H1 (cell line): ENCODE results near the gene ARHGEF10L. TPM values are rescaled to one million over a fixed set of nuclear protein-coding genes. Genes with fewer than 3 reads are reported as not detected.
A peak's percentile ranks its signal among the peaks of the same experiment; 100 is the strongest.

ENCODE experiments used
- CTCF ChIA-PET: fragments of 300-600 bp; sonication (Branson Sonifier 250); formaldehyde crosslinking; loops from one replicate; lab custom pipeline; 2021; ENCODE audit not compliant: partially characterized antibody; lab: Charles Lee
- POLR2A ChIA-PET: fragments of 300-600 bp; sonication (Branson Sonifier 250); formaldehyde crosslinking; loops from one replicate; lab custom pipeline; 2021; ENCODE audit warnings: inconsistent platforms; ENCODE audit not compliant: partially characterized antibody; lab: Charles Lee
- DNase-seq, 2 experiments: peaks; one replicate each; pipeline versions ENCODE4 v3.0.0 to v3.0.0-alpha.2; 2010 to 2022; ENCODE audit warnings: low spot score in 2 of 2, low read depth in 1 of 2, mixed read lengths in 1 of 2
- FAIRE-seq: peaks from 2 replicates; lab custom pipeline; 2011; peaks lifted over from hg19 to GRCh38; lab: Jason Lieb, UNC
- H2AFZ ChIP-seq: 2 replicates; pipeline ENCODE4 v1.8.1; 2012; ENCODE audit warnings: low read length, inconsistent platforms
- H2AK5ac ChIP-seq: 2 replicates; pipeline ENCODE4 v1.6.1; 2013; ENCODE audit warnings: low read depth, low read length
- H2BK120ac ChIP-seq: replicated peaks from 2 replicates; pipeline ENCODE3; 2013; ENCODE audit warnings: low read depth, low read length, inconsistent platforms
- H2BK12ac ChIP-seq: 2 replicates; pipeline ENCODE4 v1.6.1; 2013; ENCODE audit warnings: low read depth, low read length
- H2BK15ac ChIP-seq: 2 replicates; pipeline ENCODE4 v1.6.1; 2013; ENCODE audit warnings: low read length
- H2BK20ac ChIP-seq: 2 replicates; pipeline ENCODE4 v1.6.1; 2013; ENCODE audit warnings: low read length
- H2BK5ac ChIP-seq: 2 replicates; pipeline ENCODE4 v1.6.1; 2013; ENCODE audit warnings: low read depth, low read length
- H3K14ac ChIP-seq: 2 replicates; pipeline ENCODE4 v1.6.1; 2013; ENCODE audit warnings: inconsistent platforms; ENCODE audit not compliant: insufficient read length
- H3K18ac ChIP-seq: 2 replicates; pipeline ENCODE4 v1.6.1; 2013; ENCODE audit warnings: low read length; ENCODE audit errors: extremely low read depth
- H3K23ac ChIP-seq: 2 replicates; pipeline ENCODE4 v1.6.1; 2013; ENCODE audit warnings: inconsistent platforms; ENCODE audit not compliant: insufficient read length
- H3K23me2 ChIP-seq: 2 replicates; pipeline ENCODE4 v1.6.1; 2013; ENCODE audit warnings: low read depth, low read length
- H3K27ac ChIP-seq: 2 replicates; pipeline ENCODE4 v1.6.1; 2011; ENCODE audit warnings: low read depth, low read length, inconsistent platforms
- H3K27me3 ChIP-seq, 4 experiments: replicated peaks in 1 of 4; 1 replicate in 1 of 4; 2 replicates in 3 of 4; pipeline versions ENCODE4 v1.6.1 to v1.8.1; 2011 to 2013; ENCODE audit warnings: low read length in 3 of 4, mild to moderate bottlenecking in 3 of 4, inconsistent platforms in 2 of 4, mixed read lengths in 2 of 4, moderate library complexity in 1 of 4; ENCODE audit not compliant: control insufficient read depth in 3 of 4, insufficient read depth in 3 of 4; ENCODE audit errors: extremely low read depth in 1 of 4
- H3K36me3 ChIP-seq, 4 experiments: 2 replicates each; pipeline versions ENCODE4 v1.6.1 to v1.8.1; 2011 to 2013; ENCODE audit warnings: mild to moderate bottlenecking in 4 of 4, low read length in 3 of 4, moderate library complexity in 2 of 4, control low read depth in 1 of 4, inconsistent platforms in 1 of 4; ENCODE audit not compliant: insufficient read depth in 4 of 4, control insufficient read depth in 2 of 4
- H3K4ac ChIP-seq: replicated peaks from 2 replicates; pipeline ENCODE3; 2013; ENCODE audit warnings: low read length, low read depth, mixed read lengths, inconsistent platforms; ENCODE audit not compliant: insufficient read length
- H3K4me1 ChIP-seq, 4 experiments: replicated peaks in 1 of 4; 1 replicate in 1 of 4; 2 replicates in 3 of 4; pipeline versions ENCODE4 v1.6.1 to v1.8.1; 2011 to 2013; ENCODE audit warnings: low read length in 3 of 4, inconsistent platforms in 2 of 4, mixed read lengths in 1 of 4; ENCODE audit not compliant: insufficient read depth in 4 of 4, control insufficient read depth in 3 of 4
- H3K4me2 ChIP-seq, 2 experiments: 2 replicates each; pipeline versions ENCODE4 v1.6.1 to v1.8.1; 2011 to 2013; ENCODE audit warnings: low read depth in 2 of 2, low read length in 2 of 2, control low read depth in 1 of 2, inconsistent platforms in 1 of 2, mild to moderate bottlenecking in 1 of 2; ENCODE audit not compliant: insufficient read depth in 1 of 2
- H3K4me3 ChIP-seq, 4 experiments: fragments of 200-600, 300-600 bp in 1 of 4; sonication (generic), shearing (Covaris generic), sonication (Bioruptor Twin) in 1 of 4; 2 replicates each; pipeline versions ENCODE4 v1.5.1 to v1.8.1; 2011 to 2016; ENCODE audit warnings: low read length in 4 of 4, low read depth in 3 of 4, control low read depth in 2 of 4, inconsistent platforms in 2 of 4, mild to moderate bottlenecking in 2 of 4, mixed read lengths in 1 of 4, moderate library complexity in 1 of 4; ENCODE audit not compliant: insufficient read depth in 2 of 4; ENCODE audit errors: extremely low read depth in 1 of 4
- H3K56ac ChIP-seq: replicated peaks from 2 replicates; pipeline ENCODE3; 2013; ENCODE audit warnings: low read depth, mild to moderate bottlenecking, mixed read lengths, low read length, inconsistent platforms; ENCODE audit not compliant: insufficient read length
- H3K79me1 ChIP-seq: 2 replicates; pipeline ENCODE4 v1.6.1; 2013; ENCODE audit warnings: low read depth, low read length, control low read depth
- H3K79me2 ChIP-seq, 2 experiments: 2 replicates each; pipeline versions ENCODE4 v1.6.1 to v1.8.1; 2012 to 2013; ENCODE audit warnings: low read length in 2 of 2, mild to moderate bottlenecking in 2 of 2, inconsistent platforms in 1 of 2; ENCODE audit not compliant: insufficient read depth in 2 of 2, control insufficient read depth in 1 of 2
- H3K9ac ChIP-seq, 4 experiments: replicated peaks in 1 of 4; 1 replicate in 1 of 4; 2 replicates in 3 of 4; pipeline versions ENCODE4 v1.6.1 to v1.8.1; 2011 to 2013; ENCODE audit warnings: low read depth in 3 of 4, low read length in 3 of 4, control low read depth in 2 of 4, mild to moderate bottlenecking in 2 of 4, moderate library complexity in 2 of 4, inconsistent platforms in 1 of 4; ENCODE audit errors: extremely low read depth in 1 of 4
- H3K9me3 ChIP-seq, 2 experiments: 2 replicates each; pipeline versions ENCODE4 v1.6.1 to v1.8.1; 2012 to 2013; ENCODE audit warnings: mild to moderate bottlenecking in 2 of 2, moderate library complexity in 2 of 2, control low read depth in 1 of 2, inconsistent platforms in 1 of 2, low read depth in 1 of 2, low read length in 1 of 2, mixed read lengths in 1 of 2; ENCODE audit not compliant: insufficient read depth in 2 of 2
- H4K20me1 ChIP-seq, 2 experiments: replicated peaks in 1 of 2; 2 replicates each; pipeline versions ENCODE3 to v1.8.1; 2011 to 2013; ENCODE audit warnings: inconsistent platforms in 2 of 2, low read length in 2 of 2, mild to moderate bottlenecking in 1 of 2; ENCODE audit not compliant: insufficient read depth in 2 of 2, control insufficient read depth in 1 of 2
- H4K5ac ChIP-seq: 2 replicates; pipeline ENCODE4 v1.6.1; 2013; ENCODE audit warnings: low read length, low read depth, mixed read lengths, inconsistent platforms; ENCODE audit not compliant: insufficient read length
- H4K8ac ChIP-seq: 2 replicates; pipeline ENCODE4 v1.8.0; 2013; ENCODE audit warnings: mild to moderate bottlenecking, moderate library complexity, low read length, inconsistent platforms; ENCODE audit not compliant: insufficient read depth; ENCODE audit errors: extremely low read depth
- H4K91ac ChIP-seq: replicated peaks from 2 replicates; pipeline ENCODE3; 2013; ENCODE audit warnings: low read length, mixed read lengths, inconsistent platforms; ENCODE audit not compliant: insufficient read length
- ASH2L ChIP-seq: fragments of 200-600, 300-600 bp; sonication (generic); IDR thresholded peaks from one replicate; pipeline ENCODE4 v1.7.1; 2017; ENCODE audit warnings: low read length
- BRCA1 ChIP-seq: IDR thresholded peaks from 2 replicates; pipeline ENCODE4 v1.6.1; 2012; ENCODE audit warnings: low read depth, low read length, improper control_type of control experiment
- CEBPB ChIP-seq: IDR thresholded peaks from 2 replicates; pipeline ENCODE4 v1.6.1; 2012; ENCODE audit warnings: low read depth, low read length
- CTBP2 ChIP-seq: IDR thresholded peaks from 2 replicates; pipeline ENCODE4 v1.7.0; 2011; ENCODE audit warnings: borderline replicate concordance, mild to moderate bottlenecking, moderate library complexity, mixed read lengths, low read length; ENCODE audit not compliant: insufficient read depth, insufficient read length
- PHF8 ChIP-seq: fragments of 200-600 bp; sonication (generic); conservative IDR thresholded peaks from 2 replicates; pipeline ENCODE4 v1.7.1; 2012; ENCODE audit warnings: low read depth, mild to moderate bottlenecking, inconsistent platforms, low read length, moderate library complexity
- POLR2AphosphoS5 ChIP-seq: IDR thresholded peaks from 2 replicates; pipeline ENCODE4 v1.6.1; 2011; ENCODE audit warnings: low read depth, low read length
- RAD21 ChIP-seq, 2 experiments: IDR thresholded peaks in 1 of 2; conservative IDR thresholded peaks in 1 of 2; 2 replicates each; pipeline ENCODE4 v1.6.1; 2011; ENCODE audit warnings: low read depth in 2 of 2, low read length in 2 of 2, improper control_type of control experiment in 1 of 2, inconsistent platforms in 1 of 2, mild to moderate bottlenecking in 1 of 2, moderate library complexity in 1 of 2
- SIX5 ChIP-seq: IDR thresholded peaks from 2 replicates; pipeline ENCODE4 v1.6.1; 2011; ENCODE audit warnings: mild to moderate bottlenecking, low read depth, low read length
- SRF ChIP-seq: IDR thresholded peaks from 2 replicates; pipeline ENCODE4 v1.6.1; 2011; ENCODE audit warnings: mild to moderate bottlenecking, low read depth, low read length, moderate library complexity
- TAF1 ChIP-seq: IDR thresholded peaks from 2 replicates; pipeline ENCODE4 v1.6.1; 2011; ENCODE audit warnings: mild to moderate bottlenecking, low read depth, low read length
- WGBS, 2 experiments: shearing (Covaris generic) in 1 of 2; methylation state at CpG; one replicate each; pipeline versions ENCODE4 v1.1.6 to v1.1.7; 2013 to 2015; ENCODE audit warnings: low lambda C conversion rate in 2 of 2, mixed read lengths in 2 of 2, inconsistent platforms in 1 of 2, low coverage in 1 of 2, missing lambda C conversion rate in 1 of 2; ENCODE audit not compliant: insufficient replicate concordance in 2 of 2, insufficient coverage in 1 of 2, insufficient read length in 1 of 2; ENCODE audit errors: extremely low coverage in 1 of 2, missing lambda C conversion rate in 1 of 2; 5-methylcytosine and 5-hydroxymethylcytosine counted together
- polyA plus RNA-seq, 7 experiments: library from polyadenylated mRNA; depleted of rRNA in 3 of 7; stranded (reverse) in 5 of 7; unstranded in 2 of 7; fragments of >200 nt in 5 of 7; fragments of 200-250 nt in 2 of 7; gene quantifications; 1 replicate in 5 of 7; 2 replicates in 1 of 7; 4 replicates in 1 of 7; pipeline versions ENCODE4 v1.2.1 to v1.2.3, GENCODE V29; 2011 to 2013; ENCODE audit warnings: missing spikeins in 2 of 7, mixed read lengths in 2 of 7
- total RNA-seq: library from RNA; stranded (reverse); fragmentation: NEBNext Ultra II Directional; extraction: Animal tissue kit (Norgen Biotek cat#: 25700); gene quantifications from 2 replicates; pipeline ENCODE4 v1.2.1, GENCODE V29; 2021
- TF ChIP-seq, protein P1 (sequence below): IDR thresholded peaks from 2 replicates; pipeline ENCODE4 v1.6.1; 2011; ENCODE audit warnings: low read depth, mild to moderate bottlenecking, low read length; ENCODE audit not compliant: insufficient read depth
- TF ChIP-seq, protein P2 (sequence below): IDR thresholded peaks from 2 replicates; pipeline ENCODE4 v1.6.1; 2011; ENCODE audit warnings: low read length, improper control_type of control experiment

The ARHGEF10L gene
- total and polyA plus RNA-seq, 2 of the 8 experiments (the other 6 are each of a cell fraction or from before 2014, with no cell fraction given), result 33.6 to 39.6 TPM

DNA sequence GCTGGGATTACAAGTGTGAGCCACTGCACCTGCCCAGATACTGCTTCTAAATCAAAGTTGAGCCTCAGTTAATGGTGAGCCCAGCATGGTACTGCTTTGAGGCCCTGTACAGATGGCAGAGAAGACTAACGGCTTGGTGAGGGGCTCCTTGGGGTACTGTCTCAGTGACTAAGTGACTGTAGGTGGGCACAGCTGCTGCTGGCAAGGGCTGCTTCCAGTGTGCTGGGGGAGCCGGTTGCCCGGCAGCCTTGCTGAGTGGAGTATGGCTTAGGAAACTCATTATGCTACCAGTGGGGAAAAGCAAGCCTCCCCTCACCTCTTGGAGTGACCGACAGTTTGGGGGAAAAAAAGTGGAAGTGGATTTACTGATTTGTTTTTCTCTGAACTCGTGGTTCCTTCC lies 23.6 kb upstream of the ARHGEF10L start:
- Histone ChIP-seq H3K27me3 (no peaks in the 10 kb centered on the region), H3K79me1 (no peaks in the 10 kb centered on the region), H2BK120ac (peak overlapping the region; percentile 24), H2BK12ac (peak overlapping the region; percentile 30; the same call in 1 of the 2 replicates), H2BK5ac (peak overlapping the region; percentile 41; the same call in 1 of the 2 replicates), H3K9ac (no peak overlapping the region), H3K14ac (no peak overlapping the region), H3K79me2 (no peaks in the 10 kb centered on the region), H3K56ac (no peak overlapping the region), H3K4ac (no peak overlapping the region), H3K36me3 (no peaks in the 10 kb centered on the region), H3K27ac (no peak overlapping the region), H3K18ac (no peak overlapping the region; the same call in 1 of the 2 replicates), H3K23me2 (no peaks in the 10 kb centered on the region; the same call in 1 of the 2 replicates), H3K4me2 (no peak overlapping the region), H4K20me1 (no peaks in the 10 kb centered on the region), H3K9me3 (no peaks in the 10 kb centered on the region), H3K4me3 (no peak overlapping the region), H4K5ac (no peak overlapping the region), H2AK5ac (no peak overlapping the region), H4K8ac (no peak overlapping the region), H2AFZ (peak overlapping the region; percentile 57; the same call in 1 of the 2 replicates), H3K4me1 (peaks cover 0 to 21% (median 16%) of the 10 kb centered on the region in 4 experiments; a peak in 6 of 7 replicates), H2BK20ac (no peak overlapping the region), H4K91ac (peak overlapping the region; percentile 36), H2BK15ac (peak overlapping the region; percentile 75; the same call in 1 of the 2 replicates), H3K23ac (no peak overlapping the region)
- WGBS, 2 experiments, result 87% methylated on average over 5 of the region's 5 CpGs; no CpG with 5 or more reads in 1 of the 2 experiments
- FAIRE-seq (no peak), DNase-seq (no peak)
- ChIA-PET CTCF (interaction anchor here (1.4 to 29.1 kb wide), 4 partner anchors 8 to 56 kb away, joined by 8 to 1640 read pairs (median 18); partner anchors contain the start of gene ARHGEF10L), POLR2A (interaction anchor here (0.6 to 2.5 kb wide), 4 partner anchors 8 to 35 kb away, joined by 4 to 9 read pairs (median 5); no protein-coding TSS in a partner anchor)
- TF ChIP-seq, protein P1, sequence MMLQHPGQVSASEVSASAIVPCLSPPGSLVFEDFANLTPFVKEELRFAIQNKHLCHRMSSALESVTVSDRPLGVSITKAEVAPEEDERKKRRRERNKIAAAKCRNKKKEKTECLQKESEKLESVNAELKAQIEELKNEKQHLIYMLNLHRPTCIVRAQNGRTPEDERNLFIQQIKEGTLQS, result no peak
- TF ChIP-seq PHF8 (no peak), BRCA1 (no peak), ASH2L (no peak), SRF (no peak), CEBPB (no peak), RAD21 (IDR thresholded peaks at IDR 0.05 in 1 of 2, conservative IDR thresholded peaks at IDR 0.05 in 1 of 2; ENCODE audit: low read depth in 2 of 2, low read length in 2 of 2) (no peak), CTBP2 (no peak), TAF1 (no peak), POLR2AphosphoS5 (no peak), SIX5 (no peak)
- TF ChIP-seq, protein P2, sequence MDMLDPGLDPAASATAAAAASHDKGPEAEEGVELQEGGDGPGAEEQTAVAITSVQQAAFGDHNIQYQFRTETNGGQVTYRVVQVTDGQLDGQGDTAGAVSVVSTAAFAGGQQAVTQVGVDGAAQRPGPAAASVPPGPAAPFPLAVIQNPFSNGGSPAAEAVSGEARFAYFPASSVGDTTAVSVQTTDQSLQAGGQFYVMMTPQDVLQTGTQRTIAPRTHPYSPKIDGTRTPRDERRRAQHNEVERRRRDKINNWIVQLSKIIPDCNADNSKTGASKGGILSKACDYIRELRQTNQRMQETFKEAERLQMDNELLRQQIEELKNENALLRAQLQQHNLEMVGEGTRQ, result no peak
